Epithelial cell of esophagus (primary cell): Measurements from ENCODE around the gene SH3PXD2A.
"Not testable (repeated sequence)": the region's sequence is repeated elsewhere in the genome, so short reads cannot be mapped to it uniquely, and the experiment has no call there.

Experiments
- DNase-seq: peaks from one replicate; pipeline ENCODE4 v3.0.0; 2010; ENCODE audit warnings: low read depth
- H3K4me3 ChIP-seq: 2 replicates; pipeline ENCODE4 v1.5.1; 2011; ENCODE audit warnings: mild to moderate bottlenecking, low read length, control low read depth
- TF ChIP-seq, protein P1 (sequence below): IDR thresholded peaks from 2 replicates; pipeline ENCODE4 v1.5.1; 2011; ENCODE audit warnings: low read depth, mild to moderate bottlenecking, low read length, control low read depth, inconsistent platforms; ENCODE audit not compliant: insufficient read depth; ENCODE audit errors: missing control alignments

The SH3PXD2A gene

GRCh38 chr10:103638948-103639347, 216.4 kb downstream of the SH3PXD2A start:
- no peak overlapping the region for H3K4me3 ChIP-seq
- no peak for DNase-seq
- TF ChIP-seq, protein P1, sequence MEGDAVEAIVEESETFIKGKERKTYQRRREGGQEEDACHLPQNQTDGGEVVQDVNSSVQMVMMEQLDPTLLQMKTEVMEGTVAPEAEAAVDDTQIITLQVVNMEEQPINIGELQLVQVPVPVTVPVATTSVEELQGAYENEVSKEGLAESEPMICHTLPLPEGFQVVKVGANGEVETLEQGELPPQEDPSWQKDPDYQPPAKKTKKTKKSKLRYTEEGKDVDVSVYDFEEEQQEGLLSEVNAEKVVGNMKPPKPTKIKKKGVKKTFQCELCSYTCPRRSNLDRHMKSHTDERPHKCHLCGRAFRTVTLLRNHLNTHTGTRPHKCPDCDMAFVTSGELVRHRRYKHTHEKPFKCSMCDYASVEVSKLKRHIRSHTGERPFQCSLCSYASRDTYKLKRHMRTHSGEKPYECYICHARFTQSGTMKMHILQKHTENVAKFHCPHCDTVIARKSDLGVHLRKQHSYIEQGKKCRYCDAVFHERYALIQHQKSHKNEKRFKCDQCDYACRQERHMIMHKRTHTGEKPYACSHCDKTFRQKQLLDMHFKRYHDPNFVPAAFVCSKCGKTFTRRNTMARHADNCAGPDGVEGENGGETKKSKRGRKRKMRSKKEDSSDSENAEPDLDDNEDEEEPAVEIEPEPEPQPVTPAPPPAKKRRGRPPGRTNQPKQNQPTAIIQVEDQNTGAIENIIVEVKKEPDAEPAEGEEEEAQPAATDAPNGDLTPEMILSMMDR, result no peak

DNA sequence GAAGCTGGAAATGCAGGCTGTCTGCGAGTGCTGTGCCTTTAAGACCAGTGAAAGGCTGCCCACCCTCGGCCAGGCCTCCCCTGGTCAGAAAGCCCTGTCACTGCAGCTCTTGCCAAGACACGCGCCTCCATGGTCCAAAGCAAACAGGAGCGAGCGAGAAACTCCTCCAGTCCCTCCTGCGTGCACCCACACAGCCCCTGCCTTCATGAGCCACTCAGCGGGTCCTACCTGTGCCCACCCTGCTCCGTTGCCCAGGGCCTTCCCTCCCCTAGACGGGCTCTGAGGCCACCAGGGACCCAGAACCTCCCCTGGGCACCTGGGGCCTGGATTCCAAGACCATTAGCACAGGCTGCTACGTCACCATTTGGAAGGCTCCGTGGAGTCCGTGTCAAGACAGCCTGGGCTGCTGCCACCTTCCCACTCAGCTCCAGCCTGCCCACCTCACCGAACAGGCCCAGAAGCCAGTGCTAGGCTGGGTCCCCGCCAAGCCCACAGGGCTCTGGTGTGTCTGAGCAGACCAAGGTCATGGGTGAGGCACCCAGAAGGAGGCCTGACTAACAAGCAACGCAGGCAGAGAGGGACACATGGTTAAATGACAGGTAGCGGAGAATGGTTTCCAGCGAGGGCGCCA, 217.3 kb downstream of the SH3PXD2A start:
- TF ChIP-seq, protein P1, result no peak
- H3K4me3 ChIP-seq, result no peak overlapping the region
- no peak for DNase-seq

GRCh38 chr10:103637011-103637410, 218.4 kb downstream of the SH3PXD2A start:
- H3K4me3 ChIP-seq, result no peak overlapping the region
- TF ChIP-seq, protein P1, result no peak
- DNase-seq, result no peak

DNA sequence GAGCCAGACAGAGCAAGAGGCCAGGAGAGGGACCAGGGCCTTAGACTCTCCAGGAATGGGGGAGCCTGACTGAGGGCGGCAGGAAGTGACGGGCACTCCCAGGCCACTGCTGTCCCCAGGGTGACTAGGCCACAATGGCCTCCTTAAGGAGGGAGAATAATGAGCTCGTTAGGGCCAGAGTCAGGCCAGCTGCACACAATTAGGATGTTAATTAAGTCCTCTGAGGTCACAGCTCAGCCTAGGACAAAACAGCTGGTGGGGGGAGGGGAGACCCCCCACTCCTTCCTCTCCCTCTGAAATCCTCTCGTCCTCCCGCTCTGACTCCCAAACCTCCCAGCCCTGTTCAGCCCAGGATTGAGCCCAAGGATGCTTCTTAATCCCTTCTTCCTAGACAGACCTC, 218.9 kb downstream of the SH3PXD2A start:
- no peak overlapping the region for H3K4me3 ChIP-seq
- no peak for DNase-seq
- TF ChIP-seq, protein P1, result no peak

DNA sequence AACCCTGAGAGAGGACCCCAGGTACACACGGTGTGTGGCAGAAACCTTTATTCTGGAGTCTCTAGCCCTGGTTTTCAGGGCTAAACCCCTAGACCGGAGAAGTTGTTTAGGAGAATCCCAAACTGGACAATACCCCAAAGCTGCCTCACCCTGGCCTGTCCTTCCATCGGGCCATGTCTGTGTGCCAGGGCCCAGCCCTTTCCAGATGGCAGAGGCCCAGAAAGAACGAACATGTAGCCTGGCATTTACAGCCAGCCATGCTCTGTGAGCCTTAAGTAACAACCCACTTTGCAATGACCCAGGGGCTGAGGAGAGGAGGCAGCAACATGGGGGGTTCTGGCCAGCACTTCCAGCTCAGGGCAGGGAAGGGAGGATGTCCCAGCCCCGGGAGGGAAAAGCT, 219.8 kb downstream of the SH3PXD2A start:
- TF ChIP-seq, protein P1, result no peak
- DNase-seq, result no peak
- H3K4me3 ChIP-seq, result no peak overlapping the region

DNA sequence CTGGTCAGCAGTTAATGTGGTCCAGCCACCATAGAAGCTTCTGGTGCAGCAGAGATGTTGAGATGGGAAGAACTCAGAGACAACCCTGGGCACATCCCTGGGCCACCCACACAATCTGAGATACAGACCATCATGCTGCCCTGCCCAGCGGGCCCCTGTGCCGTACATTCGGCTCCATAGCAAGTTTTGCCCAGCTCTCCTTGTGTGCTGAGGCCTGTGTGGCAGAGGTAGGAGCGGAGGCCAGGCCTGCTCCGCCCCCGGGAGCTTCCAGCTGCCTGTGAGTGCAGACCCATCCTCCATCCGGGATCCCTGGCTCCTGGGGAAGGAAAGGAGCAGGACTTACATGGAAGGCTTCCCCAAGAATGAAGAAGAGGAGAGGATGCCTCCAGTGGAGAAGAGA, 221.5 kb downstream of the SH3PXD2A start:
- H3K4me3 ChIP-seq, result no peak overlapping the region
- TF ChIP-seq, protein P1, result no peak
- no peak for DNase-seq

GRCh38 chr10:103632871-103633270, 222.5 kb downstream of the SH3PXD2A start:
- DNase-seq, H3K4me3 ChIP-seq: not testable (repeated sequence)
